H1 (cell line): ENCODE results near the gene CRBN. TPM values are rescaled to one million over a fixed set of nuclear protein-coding genes. Genes with fewer than 3 reads are reported as not detected.
A peak's percentile ranks its signal among the peaks of the same experiment; 100 is the strongest.

Experiments used
- ASH2L ChIP-seq: fragments of 200-600, 300-600 bp; sonication (generic); IDR thresholded peaks from one replicate; pipeline ENCODE4 v1.7.1; 2017; ENCODE audit warnings: low read length
- CBX5 ChIP-seq: fragments of 300-800, 300-1000 bp; sonication (generic); IDR thresholded peaks from 2 replicates; pipeline ENCODE4 v1.7.1; 2016; ENCODE audit warnings: antibody characterized with exemption, low read length, low read depth
- CHD1 ChIP-seq: IDR thresholded peaks from 2 replicates; pipeline ENCODE4 v1.6.1; 2012; ENCODE audit warnings: low read depth, low read length, improper control_type of control experiment
- CTBP2 ChIP-seq: IDR thresholded peaks from 2 replicates; pipeline ENCODE4 v1.7.0; 2011; ENCODE audit warnings: borderline replicate concordance, mild to moderate bottlenecking, moderate library complexity, mixed read lengths, low read length; ENCODE audit not compliant: insufficient read depth, insufficient read length
- EZH2 ChIP-seq: fragments of 200-600 bp; sonication (generic); IDR thresholded peaks from 2 replicates; pipeline ENCODE4 v1.7.1; 2012; ENCODE audit warnings: low read depth, mild to moderate bottlenecking, moderate library complexity, low read length, inconsistent platforms; ENCODE audit not compliant: severe bottlenecking
- GABPA ChIP-seq: IDR thresholded peaks from 2 replicates; pipeline ENCODE4 v1.6.1; 2011; ENCODE audit warnings: mild to moderate bottlenecking, low read length, moderate library complexity, borderline replicate concordance; ENCODE audit not compliant: insufficient read depth
- JUN ChIP-seq: IDR thresholded peaks from 2 replicates; pipeline ENCODE4 v1.6.1; 2011; ENCODE audit warnings: low read depth, mild to moderate bottlenecking, improper control_type of control experiment, low read length
- JUND ChIP-seq: IDR thresholded peaks from 2 replicates; pipeline ENCODE4 v1.6.1; 2011; ENCODE audit warnings: mild to moderate bottlenecking, improper control_type of control experiment, low read length
- KDM1A ChIP-seq: fragments of 200-600, 300-600 bp; sonication (generic); IDR thresholded peaks from 2 replicates; pipeline ENCODE4 v1.7.1; 2016; ENCODE audit warnings: mild to moderate bottlenecking, low read length, borderline replicate concordance
- NANOG ChIP-seq: IDR thresholded peaks from 2 replicates; pipeline ENCODE4 v1.6.1; 2011; ENCODE audit warnings: low read length, low read depth, mild to moderate bottlenecking, inconsistent platforms; ENCODE audit not compliant: insufficient read depth, poor library complexity, severe bottlenecking
- PHF8 ChIP-seq: fragments of 200-600 bp; sonication (generic); conservative IDR thresholded peaks from 2 replicates; pipeline ENCODE4 v1.7.1; 2012; ENCODE audit warnings: low read depth, mild to moderate bottlenecking, inconsistent platforms, low read length, moderate library complexity
- POLR2A ChIP-seq, 2 experiments: IDR thresholded peaks; 1 replicate in 1 of 2; 2 replicates in 1 of 2; pipeline ENCODE4 v1.6.1; 2011; ENCODE audit warnings: low read depth in 2 of 2, low read length in 2 of 2, mild to moderate bottlenecking in 2 of 2; ENCODE audit errors: control extremely low read depth in 1 of 2
- POLR2AphosphoS5 ChIP-seq: IDR thresholded peaks from 2 replicates; pipeline ENCODE4 v1.6.1; 2011; ENCODE audit warnings: low read depth, low read length
- RAD21 ChIP-seq, 2 experiments: IDR thresholded peaks in 1 of 2; conservative IDR thresholded peaks in 1 of 2; 2 replicates each; pipeline ENCODE4 v1.6.1; 2011; ENCODE audit warnings: low read depth in 2 of 2, low read length in 2 of 2, improper control_type of control experiment in 1 of 2, inconsistent platforms in 1 of 2, mild to moderate bottlenecking in 1 of 2, moderate library complexity in 1 of 2
- SIRT6 ChIP-seq: IDR thresholded peaks from one replicate; pipeline ENCODE4 v1.7.1; 2012; ENCODE audit warnings: low read length, inconsistent platforms
- SP1 ChIP-seq: IDR thresholded peaks from 2 replicates; pipeline ENCODE4 v1.6.1; 2011; ENCODE audit warnings: low read depth, low read length
- SP2 ChIP-seq: IDR thresholded peaks from 2 replicates; pipeline ENCODE4 v1.6.1; 2012; ENCODE audit warnings: mild to moderate bottlenecking, low read length, inconsistent platforms
- SP4 ChIP-seq: IDR thresholded peaks from 2 replicates; pipeline ENCODE4 v1.6.1; 2012; ENCODE audit warnings: low read length, inconsistent platforms
- TAF7 ChIP-seq: optimal IDR thresholded peaks from 2 replicates; pipeline ENCODE3; 2011; ENCODE audit warnings: low read depth, mild to moderate bottlenecking, inconsistent platforms, low read length, moderate library complexity, borderline replicate concordance
- TEAD4 ChIP-seq: IDR thresholded peaks from 2 replicates; pipeline ENCODE4 v1.6.1; 2012; ENCODE audit warnings: low read depth, low read length, inconsistent platforms, mixed read lengths
- ZNF274 ChIP-seq: IDR thresholded peaks from 2 replicates; pipeline ENCODE4 v1.7.0; 2012; ENCODE audit warnings: low read length, borderline replicate concordance; ENCODE audit errors: extremely low read depth
- polyA plus RNA-seq, 7 experiments: library from polyadenylated mRNA; depleted of rRNA in 3 of 7; stranded (reverse) in 5 of 7; unstranded in 2 of 7; fragments of >200 nt in 5 of 7; fragments of 200-250 nt in 2 of 7; gene quantifications; 1 replicate in 5 of 7; 2 replicates in 1 of 7; 4 replicates in 1 of 7; pipeline versions ENCODE4 v1.2.1 to v1.2.3, GENCODE V29; 2011 to 2013; ENCODE audit warnings: missing spikeins in 2 of 7, mixed read lengths in 2 of 7
- total RNA-seq: library from RNA; stranded (reverse); fragmentation: NEBNext Ultra II Directional; extraction: Animal tissue kit (Norgen Biotek cat#: 25700); gene quantifications from 2 replicates; pipeline ENCODE4 v1.2.1, GENCODE V29; 2021
- TF ChIP-seq, protein P1 (sequence below): IDR thresholded peaks from 2 replicates; pipeline ENCODE4 v1.6.1; 2011; ENCODE audit warnings: low read depth, mild to moderate bottlenecking, low read length; ENCODE audit not compliant: insufficient read depth

The CRBN gene
- total and polyA plus RNA-seq, 2 of the 8 experiments (the other 6 are each of a cell fraction or from before 2014, with no cell fraction given): 13.4 to 30.3 TPM

- TF ChIP-seq ASH2L (peak; percentile 82), GABPA (no peak), JUND (peak; percentile 92), SP2 (no peak), POLR2A (IDR thresholded peaks at IDR 0.05; ENCODE audit: control extremely low read depth in 1 of 2, low read depth in 2 of 2, low read length in 2 of 2) (peak in 1 of 2 experiments; percentile 88; a peak in 2 of 3 replicates), SP4 (no peak), ZNF274 (no peak), PHF8 (peak; percentile 97), RAD21 (IDR thresholded peaks at IDR 0.05 in 1 of 2, conservative IDR thresholded peaks at IDR 0.05 in 1 of 2; ENCODE audit: low read depth in 2 of 2, low read length in 2 of 2) (peak in 1 of 2 experiments; percentile 0; a peak in 1 of 4 replicates), EZH2 (no peak), POLR2AphosphoS5 (peak; percentile 91), NANOG (no peak), TEAD4 (no peak), TAF7 (peak; percentile 91), CHD1 (no peak), KDM1A (no peak), CTBP2 (no peak), CBX5 (no peak), JUN (no peak), SP1 (no peak), SIRT6 (no peak)
- TF ChIP-seq, protein P1, sequence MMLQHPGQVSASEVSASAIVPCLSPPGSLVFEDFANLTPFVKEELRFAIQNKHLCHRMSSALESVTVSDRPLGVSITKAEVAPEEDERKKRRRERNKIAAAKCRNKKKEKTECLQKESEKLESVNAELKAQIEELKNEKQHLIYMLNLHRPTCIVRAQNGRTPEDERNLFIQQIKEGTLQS: no peak
Measured at GRCh38 chr3:3126477-3127431, 52.7 kb downstream of the CRBN start, which contains the start of gene TRNT1 (continued).
